Lung (tissue), 12 donors: ENCODE data around the gene TNIK. TPM values are rescaled to one million over a fixed set of nuclear protein-coding genes. Genes with fewer than 3 reads are reported as not detected.

Experiments used
- ATAC-seq: fragments of 200-7000 bp; cut with Tn5 transposase; one replicate; pipeline ENCODE4 v1.9.1; 2020; ENCODE audit warnings: moderate number of reproducible peaks; ENCODE audit not compliant: insufficient read depth, low FRiP score
- DNase-seq, 3 donors: peaks; one replicate each; pipeline ENCODE4 v3.0.0-alpha.2; 2013 to 2017
- H3K27ac ChIP-seq, 2 donors: one replicate each; pipeline ENCODE4 v1.5.1; 2013; ENCODE audit warnings: mild to moderate bottlenecking in 2 of 2, moderate library complexity in 2 of 2, control low read depth in 1 of 2, inconsistent platforms in 1 of 2, low read depth in 1 of 2, low read length in 1 of 2
- H3K27me3 ChIP-seq, 3 donors: one replicate each; pipeline ENCODE4 v1.5.1; 2013; ENCODE audit warnings: low read length in 2 of 3; ENCODE audit not compliant: control insufficient read depth in 3 of 3, insufficient read depth in 3 of 3
- H3K36me3 ChIP-seq, 4 donors: one replicate each; pipeline ENCODE4 v1.5.1; 2013; ENCODE audit warnings: low read length in 4 of 4, mild to moderate bottlenecking in 1 of 4, moderate library complexity in 1 of 4; ENCODE audit not compliant: control insufficient read depth in 4 of 4, insufficient read depth in 4 of 4
- H3K4me1 ChIP-seq, 5 donors: one replicate each; pipeline ENCODE4 v1.5.1; 2013; ENCODE audit warnings: low read length in 5 of 5, mild to moderate bottlenecking in 2 of 5, moderate library complexity in 1 of 5; ENCODE audit not compliant: control insufficient read depth in 5 of 5, insufficient read depth in 5 of 5
- H3K4me3 ChIP-seq: one replicate; pipeline ENCODE4 v1.5.1; 2013; ENCODE audit warnings: mild to moderate bottlenecking, control low read depth, moderate library complexity
- H3K9ac ChIP-seq, 2 donors: one replicate each; pipeline ENCODE4 v1.5.1; 2013; ENCODE audit warnings: low read length in 2 of 2, control low read depth in 1 of 2; ENCODE audit not compliant: insufficient read depth in 1 of 2
- H3K9me3 ChIP-seq, 4 donors: one replicate each; pipeline ENCODE4 v1.5.1; 2013; ENCODE audit warnings: low read length in 3 of 4, mild to moderate bottlenecking in 1 of 4, moderate library complexity in 1 of 4; ENCODE audit not compliant: control insufficient read depth in 4 of 4, insufficient read depth in 3 of 4
- WGBS, 2 donors: extraction: QIAGEN DNeasy Blood & Tissue Kit; methylation state at CpG; one replicate each; pipeline ENCODE4 v1.1.7; 2013; 5-methylcytosine and 5-hydroxymethylcytosine counted together
- polyA plus RNA-seq, 2 donors: library from polyadenylated mRNA; stranded (reverse); fragments of 200-250 nt; gene quantifications; one replicate each; pipeline ENCODE4 v1.2.1, GENCODE V29; 2013
- total RNA-seq, 2 donors: library from RNA; depleted of rRNA in 1 of 2; stranded (reverse); fragments of >200 nt in 1 of 2; gene quantifications; one replicate each; pipeline ENCODE4 v1.2.1, GENCODE V29; 2014 to 2021
- TF ChIP-seq, protein P1 (sequence below): IDR thresholded peaks from 2 replicates; pipeline ENCODE4 v1.5.1; 2012; ENCODE audit warnings: mild to moderate bottlenecking; ENCODE audit errors: control extremely low read depth, extremely low read depth
- donor health status: control.
- donor health status: control.
- donor health status: Bipolar disorder and iron deficiency.
- donor health status: healthy.
- donor health status: DM: yes; HTN: yes; CAD: no.

TNIK gene
- total and polyA plus RNA-seq, 4 donors = 9.4 to 36.3 (median 14.3) TPM

DNA sequence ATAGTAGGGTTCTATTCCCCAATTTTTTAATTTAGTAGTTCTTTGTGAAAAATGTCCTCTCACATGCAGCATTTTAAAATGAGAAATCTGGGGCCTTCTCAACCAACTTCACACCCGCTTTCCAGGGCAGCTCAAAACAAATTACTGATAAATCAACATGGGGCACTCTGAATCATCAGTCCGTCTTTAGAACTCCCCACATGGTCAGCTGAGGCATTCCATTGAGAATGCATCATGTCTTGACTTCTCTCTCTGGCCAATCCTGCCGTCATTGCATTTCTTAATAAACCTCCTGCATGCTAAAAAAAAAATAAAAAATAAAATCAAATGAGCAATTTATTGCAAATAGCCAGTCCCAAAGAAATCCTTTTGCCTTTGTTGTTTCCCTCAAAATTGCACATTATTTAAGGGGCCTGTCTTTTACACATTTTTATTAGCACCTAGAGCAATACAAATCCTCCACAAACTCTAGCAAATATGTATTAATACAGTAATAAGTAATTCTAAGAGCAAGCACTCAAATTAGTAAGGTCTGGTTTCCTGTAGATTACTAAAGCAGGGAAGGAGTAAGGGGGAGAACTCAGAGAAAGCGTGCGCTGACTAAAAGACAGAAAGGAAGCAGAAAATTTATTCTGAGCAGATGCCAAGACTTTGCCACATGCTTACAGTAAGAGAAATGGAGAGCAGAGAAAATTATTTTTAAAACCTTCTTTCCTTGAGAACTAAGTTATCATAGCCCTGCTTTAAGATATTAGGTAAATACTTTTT, 175.7 kb downstream of the TNIK start:
- peak overlapping the region in 1 of 2 donors; percentile 78 for H3K27ac ChIP-seq
- H3K9ac ChIP-seq = no peak overlapping the region

DNA sequence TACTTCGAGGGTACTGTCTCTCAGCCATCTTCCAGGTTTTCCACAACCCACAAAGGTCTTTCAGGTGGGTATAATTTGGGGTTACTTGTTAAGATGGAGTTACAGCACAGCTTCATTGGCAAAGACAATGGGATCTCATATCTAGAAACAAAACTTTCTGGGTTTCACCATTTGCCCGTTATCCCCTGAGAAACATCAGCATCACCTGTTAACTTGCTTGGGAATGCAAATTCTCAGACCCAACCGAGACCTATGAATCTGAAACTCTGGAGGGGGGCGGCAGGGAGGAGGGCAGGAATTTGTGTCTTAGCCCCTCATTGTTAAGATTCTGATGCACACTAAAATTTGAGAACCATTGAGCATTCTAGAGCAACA, 176.4 kb downstream of the TNIK start:
- no peak for ATAC-seq
- Histone ChIP-seq H3K27me3 (no peaks in the 10 kb centered on the region), H3K4me1 (peaks cover 0 to 30% (median 12%) of the 10 kb centered on the region in 5 donors), H3K36me3 (no peaks in the 10 kb centered on the region), H3K27ac (peak overlapping the region; percentile 32 to 72), H3K9ac (no peak overlapping the region), H3K9me3 (no peaks in the 10 kb centered on the region), H3K4me3 (no peak overlapping the region)
- 84 to 87% methylated on average over 4 of the region's 4 CpGs for WGBS, 2 donors
- no peak for DNase-seq
- TF ChIP-seq, protein P1, sequence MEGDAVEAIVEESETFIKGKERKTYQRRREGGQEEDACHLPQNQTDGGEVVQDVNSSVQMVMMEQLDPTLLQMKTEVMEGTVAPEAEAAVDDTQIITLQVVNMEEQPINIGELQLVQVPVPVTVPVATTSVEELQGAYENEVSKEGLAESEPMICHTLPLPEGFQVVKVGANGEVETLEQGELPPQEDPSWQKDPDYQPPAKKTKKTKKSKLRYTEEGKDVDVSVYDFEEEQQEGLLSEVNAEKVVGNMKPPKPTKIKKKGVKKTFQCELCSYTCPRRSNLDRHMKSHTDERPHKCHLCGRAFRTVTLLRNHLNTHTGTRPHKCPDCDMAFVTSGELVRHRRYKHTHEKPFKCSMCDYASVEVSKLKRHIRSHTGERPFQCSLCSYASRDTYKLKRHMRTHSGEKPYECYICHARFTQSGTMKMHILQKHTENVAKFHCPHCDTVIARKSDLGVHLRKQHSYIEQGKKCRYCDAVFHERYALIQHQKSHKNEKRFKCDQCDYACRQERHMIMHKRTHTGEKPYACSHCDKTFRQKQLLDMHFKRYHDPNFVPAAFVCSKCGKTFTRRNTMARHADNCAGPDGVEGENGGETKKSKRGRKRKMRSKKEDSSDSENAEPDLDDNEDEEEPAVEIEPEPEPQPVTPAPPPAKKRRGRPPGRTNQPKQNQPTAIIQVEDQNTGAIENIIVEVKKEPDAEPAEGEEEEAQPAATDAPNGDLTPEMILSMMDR = no peak

More for the DNA sequence above, 175.7 kb downstream of the TNIK start:
- Histone ChIP-seq H3K4me1 (peaks cover 0 to 30% (median 12%) of the 10 kb centered on the region in 5 donors), H3K9me3 (no peaks in the 10 kb centered on the region), H3K36me3 (no peaks in the 10 kb centered on the region), H3K4me3 (no peak overlapping the region), H3K27me3 (no peaks in the 10 kb centered on the region)
- DNase-seq (peak in 2 of 3 donors; percentile 73 to 84), ATAC-seq (peak; percentile 23)
- 54 to 56% methylated on average over 5 of the region's 5 CpGs for WGBS, 2 donors
- TF ChIP-seq, protein P1 = no peak

DNA sequence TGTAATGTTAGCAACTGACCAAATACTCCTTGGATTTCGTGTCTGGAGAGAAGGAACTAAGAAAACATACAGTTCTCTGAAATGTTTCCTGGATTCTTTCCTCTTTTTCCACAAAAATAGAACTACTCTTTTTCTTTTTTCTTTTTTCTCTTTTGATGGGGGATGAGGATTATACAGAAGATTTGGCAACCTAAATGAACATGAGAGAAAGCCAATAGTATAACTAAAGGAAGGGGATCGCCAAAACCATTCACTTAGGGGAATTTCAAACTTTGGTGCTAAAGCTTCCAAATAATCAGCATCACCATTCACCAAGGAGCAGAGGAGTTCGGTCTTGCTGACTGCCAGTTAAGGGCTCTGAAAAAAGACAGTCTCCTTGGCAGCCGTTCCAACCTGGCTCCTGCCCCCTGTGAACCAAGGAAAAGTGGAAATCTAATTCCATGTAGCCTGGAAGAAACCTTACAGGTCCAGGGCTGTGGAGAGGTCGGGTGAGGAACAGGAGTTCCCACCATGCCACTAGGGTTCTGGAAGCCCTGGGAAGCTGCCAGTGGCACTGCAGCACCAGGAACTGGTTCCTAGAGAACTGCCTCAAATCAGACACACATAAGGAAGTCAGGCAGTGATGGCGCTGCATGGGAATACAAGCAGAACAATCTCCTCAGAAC, 176.9 kb downstream of the TNIK start:
- H3K4me3 ChIP-seq = no peak overlapping the region
- H3K4me1 ChIP-seq = peaks cover 0 to 30% (median 12%) of the 10 kb centered on the region in 5 donors
- DNase-seq (no peak), ATAC-seq (no peak)
- H3K9me3 ChIP-seq = no peaks in the 10 kb centered on the region
- no peaks in the 10 kb centered on the region for H3K36me3 ChIP-seq
- H3K9ac ChIP-seq = no peak overlapping the region
- no peaks in the 10 kb centered on the region for H3K27me3 ChIP-seq
- H3K27ac ChIP-seq = peak overlapping the region; percentile 32 to 72
- TF ChIP-seq, protein P1 = no peak
- WGBS, 2 donors = 75 to 83% methylated on average over 6 of the region's 6 CpGs
